Measurements from ENCODE around the gene CFAP77. TPM values are rescaled to one million over a fixed set of nuclear protein-coding genes. Genes with fewer than 3 reads are reported as not detected.
A peak's percentile ranks its signal among the peaks of the same experiment; 100 is the strongest.

The CFAP77 gene
- total and polyA plus RNA-seq, 2 of the 13 experiments (the other 11 are each of a cell fraction or from before 2014, with no cell fraction given): not detected

DNA sequence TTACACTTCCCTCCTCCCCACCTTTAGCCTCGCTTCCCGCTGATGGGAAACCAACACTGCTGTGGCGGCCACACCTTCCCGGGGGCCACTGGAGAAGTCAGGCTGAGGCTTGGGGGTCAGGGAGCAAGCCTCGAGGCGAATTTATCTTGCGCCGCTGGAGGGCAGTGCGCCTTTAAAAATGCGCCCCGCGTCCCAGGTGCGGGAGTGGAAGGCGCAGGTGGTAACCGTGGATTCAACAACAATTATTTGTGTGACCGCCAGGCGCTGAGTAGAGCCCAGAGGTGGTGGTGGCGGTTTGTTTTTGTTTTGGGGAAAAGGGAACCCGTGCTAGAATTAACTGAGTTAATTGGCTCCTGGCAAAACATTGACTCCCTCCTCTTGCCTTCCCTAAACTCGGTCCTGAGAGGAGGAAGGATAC is 1.1 kb downstream of the CFAP77 start (continued):
- TF ChIP-seq ZHX1 (CRISPR knock-in tag; IDR thresholded peaks at IDR 0.05; ENCODE audit: low read depth) (no peak), ZNF232 (CRISPR knock-in tag; IDR thresholded peaks at IDR 0.05; ENCODE audit: borderline replicate concordance) (no peak), FOXA1 (IDR thresholded peaks at IDR 0.05) (no peak), FOXA1 (CRISPR knock-in tag; IDR thresholded peaks at IDR 0.05) (no peak), ATF7-NPFF (CRISPR knock-in tag; IDR thresholded peaks at IDR 0.05; ENCODE audit: low read depth) (no peak), ZNF441 (CRISPR knock-in tag; IDR thresholded peaks at IDR 0.05; ENCODE audit: borderline replicate concordance) (no peak), KAT8 (CRISPR knock-in tag; IDR thresholded peaks at IDR 0.05) (no peak), STAG1 (CRISPR knock-in tag; IDR thresholded peaks at IDR 0.05) (peak; percentile 91), ZNF484 (CRISPR knock-in tag; IDR thresholded peaks at IDR 0.05; ENCODE audit: borderline replicate concordance, low read depth) (no peak), REXO4 (CRISPR knock-in tag; IDR thresholded peaks at IDR 0.05; ENCODE audit: borderline replicate concordance) (no peak), TIGD3 (CRISPR knock-in tag; IDR thresholded peaks at IDR 0.05; ENCODE audit: borderline replicate concordance) (no peak), NR2F6 (IDR thresholded peaks at IDR 0.05) (no peak), NR2F6 (CRISPR knock-in tag; IDR thresholded peaks at IDR 0.05) (no peak), MYNN (CRISPR knock-in tag; IDR thresholded peaks at IDR 0.05; ENCODE audit: low read depth) (no peak), FOXJ3 (CRISPR knock-in tag; IDR thresholded peaks at IDR 0.05; ENCODE audit: borderline replicate concordance) (no peak), FOSL2 (CRISPR knock-in tag; IDR thresholded peaks at IDR 0.05) (no peak), ZNF234 (CRISPR knock-in tag; conservative IDR thresholded peaks at IDR 0.05) (no peak), ZNF709 (CRISPR knock-in tag; IDR thresholded peaks at IDR 0.05) (no peak), ZNF615 (CRISPR knock-in tag; IDR thresholded peaks at IDR 0.05; ENCODE audit: borderline replicate concordance) (no peak), NCOA2 (CRISPR knock-in tag; IDR thresholded peaks at IDR 0.05) (no peak)
- TF ChIP-seq, protein P1, sequence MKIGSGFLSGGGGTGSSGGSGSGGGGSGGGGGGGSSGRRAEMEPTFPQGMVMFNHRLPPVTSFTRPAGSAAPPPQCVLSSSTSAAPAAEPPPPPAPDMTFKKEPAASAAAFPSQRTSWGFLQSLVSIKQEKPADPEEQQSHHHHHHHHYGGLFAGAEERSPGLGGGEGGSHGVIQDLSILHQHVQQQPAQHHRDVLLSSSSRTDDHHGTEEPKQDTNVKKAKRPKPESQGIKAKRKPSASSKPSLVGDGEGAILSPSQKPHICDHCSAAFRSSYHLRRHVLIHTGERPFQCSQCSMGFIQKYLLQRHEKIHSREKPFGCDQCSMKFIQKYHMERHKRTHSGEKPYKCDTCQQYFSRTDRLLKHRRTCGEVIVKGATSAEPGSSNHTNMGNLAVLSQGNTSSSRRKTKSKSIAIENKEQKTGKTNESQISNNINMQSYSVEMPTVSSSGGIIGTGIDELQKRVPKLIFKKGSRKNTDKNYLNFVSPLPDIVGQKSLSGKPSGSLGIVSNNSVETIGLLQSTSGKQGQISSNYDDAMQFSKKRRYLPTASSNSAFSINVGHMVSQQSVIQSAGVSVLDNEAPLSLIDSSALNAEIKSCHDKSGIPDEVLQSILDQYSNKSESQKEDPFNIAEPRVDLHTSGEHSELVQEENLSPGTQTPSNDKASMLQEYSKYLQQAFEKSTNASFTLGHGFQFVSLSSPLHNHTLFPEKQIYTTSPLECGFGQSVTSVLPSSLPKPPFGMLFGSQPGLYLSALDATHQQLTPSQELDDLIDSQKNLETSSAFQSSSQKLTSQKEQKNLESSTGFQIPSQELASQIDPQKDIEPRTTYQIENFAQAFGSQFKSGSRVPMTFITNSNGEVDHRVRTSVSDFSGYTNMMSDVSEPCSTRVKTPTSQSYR (CRISPR knock-in tag; IDR thresholded peaks at IDR 0.05; ENCODE audit: borderline replicate concordance): no peak
- TF ChIP-seq, protein P2, sequence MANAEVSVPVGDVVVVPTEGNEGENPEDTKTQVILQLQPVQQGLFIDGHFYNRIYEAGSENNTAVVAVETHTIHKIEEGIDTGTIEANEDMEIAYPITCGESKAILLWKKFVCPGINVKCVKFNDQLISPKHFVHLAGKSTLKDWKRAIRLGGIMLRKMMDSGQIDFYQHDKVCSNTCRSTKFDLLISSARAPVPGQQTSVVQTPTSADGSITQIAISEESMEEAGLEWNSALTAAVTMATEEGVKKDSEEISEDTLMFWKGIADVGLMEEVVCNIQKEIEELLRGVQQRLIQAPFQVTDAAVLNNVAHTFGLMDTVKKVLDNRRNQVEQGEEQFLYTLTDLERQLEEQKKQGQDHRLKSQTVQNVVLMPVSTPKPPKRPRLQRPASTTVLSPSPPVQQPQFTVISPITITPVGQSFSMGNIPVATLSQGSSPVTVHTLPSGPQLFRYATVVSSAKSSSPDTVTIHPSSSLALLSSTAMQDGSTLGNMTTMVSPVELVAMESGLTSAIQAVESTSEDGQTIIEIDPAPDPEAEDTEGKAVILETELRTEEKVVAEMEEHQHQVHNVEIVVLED (CRISPR knock-in tag; IDR thresholded peaks at IDR 0.05; ENCODE audit: borderline replicate concordance): no peak
